IMR-90 (cell line): ENCODE measurements around the gene SYNGR4. TPM values are rescaled to one million over a fixed set of nuclear protein-coding genes. Genes with fewer than 3 reads are reported as not detected.

Source experiments
- ATAC-seq: fragments of 200-7000 bp; cut with Tn5 transposase; 2 replicates; pipeline ENCODE4 v1.9.1; 2020; ENCODE audit warnings: low read depth, mild to moderate bottlenecking, moderate library complexity
- BruUV-seq: library from RNA; stranded (reverse); fragments of 400-500 nt; replicated peaks from 2 replicates; lab custom pipeline; 2021; lab: Mats Ljungman, UMichigan
- CTCF ChIA-PET: fragments of 300-600 bp; formaldehyde crosslinking; extraction: SDS; loops from one replicate; lab custom pipeline; 2021; ENCODE audit warnings: antibody characterized with exemption; lab: Yijun Ruan, JAX
- POLR2A ChIA-PET: fragments of 300-600 bp; sonication (Branson Sonifier 250); formaldehyde crosslinking; loops from one replicate; lab custom pipeline; 2022; ENCODE audit warnings: antibody characterized with exemption; ENCODE audit not compliant: unreplicated experiment; lab: Charles Lee
- DNase-seq: peaks from one replicate; pipeline ENCODE4 v3.0.0; 2013
- H2AFZ ChIP-seq: replicated peaks from 2 replicates; pipeline ENCODE3; 2013; ENCODE audit warnings: low read length, mild to moderate bottlenecking; ENCODE audit not compliant: poor library complexity
- H2AK5ac ChIP-seq: 2 replicates; pipeline ENCODE4 v1.6.1; 2013; ENCODE audit warnings: low read depth, low read length, inconsistent platforms
- H2AK9ac ChIP-seq: replicated peaks from 2 replicates; pipeline ENCODE3; 2013; ENCODE audit warnings: mild to moderate bottlenecking, low read depth, low read length, moderate library complexity; ENCODE audit not compliant: poor library complexity
- H2BK120ac ChIP-seq: 2 replicates; pipeline ENCODE4 v1.6.1; 2013; ENCODE audit warnings: low read depth, low read length, inconsistent platforms
- H2BK15ac ChIP-seq: 3 replicates; pipeline ENCODE4 v1.6.1; 2013; ENCODE audit warnings: low read depth, low read length, inconsistent platforms
- H2BK20ac ChIP-seq: 2 replicates; pipeline ENCODE4 v1.6.1; 2013; ENCODE audit warnings: low read depth, mild to moderate bottlenecking, inconsistent platforms, low read length, moderate library complexity
- H2BK5ac ChIP-seq: 2 replicates; pipeline ENCODE4 v1.6.1; 2013; ENCODE audit warnings: mild to moderate bottlenecking, low read depth, low read length, inconsistent platforms; ENCODE audit not compliant: poor library complexity, severe bottlenecking
- H3K14ac ChIP-seq: replicated peaks from 2 replicates; pipeline ENCODE4 v1.6.1; 2013; ENCODE audit warnings: low read depth, low read length, inconsistent platforms
- H3K18ac ChIP-seq: 2 replicates; pipeline ENCODE4 v1.6.1; 2013; ENCODE audit warnings: low read depth, low read length, control low read depth
- H3K23ac ChIP-seq: 2 replicates; pipeline ENCODE4 v1.6.1; 2013; ENCODE audit warnings: low read depth, low read length, inconsistent platforms
- H3K27ac ChIP-seq: 2 replicates; pipeline ENCODE4 v1.5.1; 2013; ENCODE audit warnings: mild to moderate bottlenecking, control low read depth, low read length; ENCODE audit not compliant: insufficient read depth
- H3K27me3 ChIP-seq: 2 replicates; pipeline ENCODE4 v1.6.1; 2013; ENCODE audit warnings: low read length; ENCODE audit not compliant: control insufficient read depth, insufficient read depth
- H3K36me3 ChIP-seq: 2 replicates; pipeline ENCODE4 v1.6.1; 2013; ENCODE audit warnings: low read length, mixed read lengths; ENCODE audit not compliant: control insufficient read depth, insufficient read depth
- H3K4ac ChIP-seq: 2 replicates; pipeline ENCODE4 v1.6.1; 2013; ENCODE audit warnings: low read depth, low read length, inconsistent platforms
- H3K4me1 ChIP-seq: 2 replicates; pipeline ENCODE4 v1.6.1; 2013; ENCODE audit warnings: low read length, mixed read lengths; ENCODE audit not compliant: control insufficient read depth, insufficient read depth
- H3K4me2 ChIP-seq: 2 replicates; pipeline ENCODE4 v1.6.1; 2013; ENCODE audit warnings: low read depth, mild to moderate bottlenecking, control low read depth, low read length, moderate library complexity
- H3K4me3 ChIP-seq: 2 replicates; pipeline ENCODE4 v1.5.1; 2013; ENCODE audit warnings: low read depth, mild to moderate bottlenecking, control low read depth, low read length, moderate library complexity; ENCODE audit not compliant: insufficient read depth
- H3K56ac ChIP-seq: 2 replicates; pipeline ENCODE4 v1.6.1; 2013; ENCODE audit warnings: low read length, inconsistent platforms; ENCODE audit not compliant: insufficient read depth; ENCODE audit errors: extremely low read depth
- H3K79me1 ChIP-seq, 2 experiments: 2 replicates each; pipeline ENCODE4 v1.6.1; 2013; ENCODE audit warnings: low read length in 2 of 2, inconsistent platforms in 1 of 2, low read depth in 1 of 2
- H3K9ac ChIP-seq: 2 replicates; pipeline ENCODE4 v1.6.1; 2013; ENCODE audit warnings: low read depth, low read length, control low read depth
- H3K9me1 ChIP-seq: 2 replicates; pipeline ENCODE4 v1.6.1; 2013; ENCODE audit warnings: low read length, inconsistent platforms; ENCODE audit not compliant: insufficient read depth
- H3K9me3 ChIP-seq: 2 replicates; pipeline ENCODE4 v1.6.1; 2013; ENCODE audit warnings: low read length; ENCODE audit not compliant: control insufficient read depth, insufficient read depth
- H4K20me1 ChIP-seq: 2 replicates; pipeline ENCODE4 v1.6.1; 2013; ENCODE audit warnings: low read length, inconsistent platforms; ENCODE audit not compliant: insufficient read depth
- H4K5ac ChIP-seq: 2 replicates; pipeline ENCODE4 v1.6.1; 2013; ENCODE audit warnings: mild to moderate bottlenecking, low read depth, low read length, control low read depth
- H4K8ac ChIP-seq, 2 experiments: 2 replicates each; pipeline ENCODE4 v1.6.1; 2013; ENCODE audit warnings: low read depth in 2 of 2, low read length in 2 of 2, control low read depth in 1 of 2, inconsistent platforms in 1 of 2
- H4K91ac ChIP-seq: 2 replicates; pipeline ENCODE4 v1.6.1; 2013; ENCODE audit warnings: low read depth, low read length, inconsistent platforms; ENCODE audit not compliant: insufficient read depth
- BHLHE40 ChIP-seq: fragments of 150-350 bp; IDR thresholded peaks from 2 replicates; pipeline ENCODE4 v1.6.1; 2016; ENCODE audit warnings: mild to moderate bottlenecking, low read depth, low read length
- CEBPB ChIP-seq: IDR thresholded peaks from 2 replicates; pipeline ENCODE4 v1.6.1; 2012; ENCODE audit warnings: low read depth, low read length, improper control_type of control experiment
- CHD1 ChIP-seq: IDR thresholded peaks from 2 replicates; pipeline ENCODE4 v1.6.1; 2012; ENCODE audit warnings: low read depth, low read length, improper control_type of control experiment
- CTCF ChIP-seq: conservative IDR thresholded peaks from 2 replicates; pipeline ENCODE4 v1.5.1; 2012; ENCODE audit warnings: mild to moderate bottlenecking, low read depth, low read length, improper control_type of control experiment
- FOS ChIP-seq: fragments of 150-350 bp; IDR thresholded peaks from 2 replicates; pipeline ENCODE4 v1.6.1; 2016; ENCODE audit warnings: low read depth, low read length
- MAFK ChIP-seq: IDR thresholded peaks from 2 replicates; pipeline ENCODE4 v1.6.1; 2012; ENCODE audit warnings: low read depth, low read length, improper control_type of control experiment
- MAZ ChIP-seq: IDR thresholded peaks from 2 replicates; pipeline ENCODE4 v1.6.1; 2012; ENCODE audit warnings: low read depth, mild to moderate bottlenecking, low read length, improper control_type of control experiment, moderate library complexity, borderline replicate concordance
- MXI1 ChIP-seq: IDR thresholded peaks from 2 replicates; pipeline ENCODE4 v1.6.1; 2012; ENCODE audit warnings: low read depth, mild to moderate bottlenecking, low read length, moderate library complexity, borderline replicate concordance
- NFE2L2 ChIP-seq: fragments of 150-350 bp; IDR thresholded peaks from 2 replicates; pipeline ENCODE4 v1.6.1; 2016; ENCODE audit warnings: low read depth, mild to moderate bottlenecking, low read length
- POLR2A ChIP-seq: IDR thresholded peaks from 2 replicates; pipeline ENCODE4 v1.6.1; 2012; ENCODE audit warnings: mild to moderate bottlenecking, low read depth, low read length
- RAD21 ChIP-seq: IDR thresholded peaks from 2 replicates; pipeline ENCODE4 v1.6.1; 2012; ENCODE audit warnings: low read length, improper control_type of control experiment
- RCOR1 ChIP-seq: IDR thresholded peaks from 2 replicates; pipeline ENCODE4 v1.6.1; 2012; ENCODE audit warnings: mild to moderate bottlenecking, low read length, improper control_type of control experiment; ENCODE audit not compliant: insufficient replicate concordance
- RFX5 ChIP-seq: IDR thresholded peaks from 2 replicates; pipeline ENCODE4 v1.8.0; 2012; ENCODE audit warnings: low read depth, mild to moderate bottlenecking, low read length, moderate library complexity
- SMC3 ChIP-seq: fragments of 150-350 bp; IDR thresholded peaks from 2 replicates; pipeline ENCODE4 v1.6.1; 2016; ENCODE audit warnings: low read depth, mild to moderate bottlenecking, antibody characterized with exemption, low read length, moderate library complexity
- WGBS, 2 experiments: methylation state at CpG; one replicate each; pipeline versions ENCODE4 v1.1.5 to v1.1.7; 2013; ENCODE audit warnings: missing lambda C conversion rate in 2 of 2; ENCODE audit not compliant: insufficient read length in 1 of 2; ENCODE audit errors: extremely low coverage in 2 of 2; 5-methylcytosine and 5-hydroxymethylcytosine counted together
- dilution Hi-C: fragments of 300-500 bp; cut with HindIII; formaldehyde crosslinking; loops from one replicate; pipeline ENCODE4 v1.14.3; 2018; ENCODE audit warnings: low sequenced_read_pairs; ENCODE audit not compliant: unreplicated experiment
- in situ Hi-C: fragments of 300-500 bp; cut with MboI; formaldehyde crosslinking; loops from 3 replicates; pipeline ENCODE4 v1.14.3; 2019; ENCODE audit warnings: low sequenced_read_pairs, inconsistent platforms, mixed read lengths
- intact Hi-C: fragments of 100-400 bp; cut with micrococcal nuclease; formaldehyde crosslinking; loops from 2 replicates; pipeline ENCODE4 v1.10.0; 2022
- polyA plus RNA-seq, 3 experiments: library from polyadenylated mRNA; depleted of rRNA; stranded (reverse); fragments of >200 nt; gene quantifications; 2 replicates each; pipeline ENCODE4 v1.2.3, GENCODE V29; 2012; ENCODE audit warnings: low replicate concordance in 1 of 3
- total RNA-seq: library from RNA; depleted of rRNA; stranded (reverse); fragments of >200 nt; gene quantifications from 2 replicates; pipeline ENCODE4 v1.2.3, GENCODE V29; 2012
- TF ChIP-seq, protein P1 (sequence below): fragments of 150-350 bp; IDR thresholded peaks from 2 replicates; pipeline ENCODE4 v1.6.1; 2016; ENCODE audit warnings: low read depth, mild to moderate bottlenecking, low read length, moderate library complexity, borderline replicate concordance
- TF ChIP-seq, protein P2 (sequence below): fragments of 150-350 bp; IDR thresholded peaks from 2 replicates; pipeline ENCODE4 v1.6.1; 2017; ENCODE audit warnings: mild to moderate bottlenecking, antibody characterized with exemption, low read length, low read depth

SYNGR4 gene
- total and polyA plus RNA-seq, 2 of the 4 experiments (the other 2 are of a cell fraction), result not detected

DNA sequence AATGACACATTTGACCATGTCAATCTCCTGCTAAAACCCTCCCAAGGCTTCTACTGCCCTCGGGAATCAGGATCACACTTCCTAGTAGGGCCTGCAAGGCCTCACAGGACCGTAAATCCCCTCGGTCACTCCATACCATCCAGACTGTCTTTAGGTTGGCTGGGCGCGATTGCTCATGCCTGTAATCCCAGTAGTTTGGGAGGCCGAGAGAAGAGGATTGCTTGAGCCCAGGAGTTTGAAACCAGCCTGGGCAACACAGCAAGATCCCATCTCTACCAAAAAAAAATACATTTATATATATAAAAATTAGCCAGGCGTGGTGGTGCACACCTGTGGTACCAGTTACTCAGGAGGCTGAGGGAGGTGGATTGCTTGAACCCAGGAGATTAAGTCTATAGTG lies 15.4 kb upstream of the SYNGR4 start:
- Histone ChIP-seq H2BK5ac (no peak overlapping the region), H3K9ac (no peak overlapping the region), H3K79me1 (no peaks in the 10 kb centered on the region), H3K9me1 (no peaks in the 10 kb centered on the region; the same call in 1 of the 2 replicates), H2BK120ac (no peak overlapping the region), H3K56ac (no peak overlapping the region), H3K9me3 (no peaks in the 10 kb centered on the region), H3K27me3 (no peaks in the 10 kb centered on the region), H2AK9ac (no peak overlapping the region), H3K23ac (no peak overlapping the region), H3K18ac (no peak overlapping the region), H2BK20ac (no peak overlapping the region), H2BK15ac (no peak overlapping the region), H4K91ac (no peak overlapping the region), H2AFZ (no peak overlapping the region), H3K4me3 (no peak overlapping the region), H2AK5ac (no peak overlapping the region), H3K4me1 (no peaks in the 10 kb centered on the region), H4K5ac (no peak overlapping the region), H4K8ac (no peak overlapping the region), H3K14ac (no peak overlapping the region), H3K27ac (no peak overlapping the region), H3K4ac (no peak overlapping the region), H3K4me2 (no peak overlapping the region), H3K36me3 (no peaks in the 10 kb centered on the region), H4K20me1 (no peaks in the 10 kb centered on the region)
- TF ChIP-seq RFX5 (no peak), FOS (no peak), CTCF (no peak), RAD21 (no peak), BHLHE40 (no peak), POLR2A (no peak), SMC3 (no peak), CHD1 (no peak), MAFK (no peak), CEBPB (no peak), NFE2L2 (no peak), MXI1 (no peak), RCOR1 (no peak), MAZ (no peak)
- TF ChIP-seq, protein P1, sequence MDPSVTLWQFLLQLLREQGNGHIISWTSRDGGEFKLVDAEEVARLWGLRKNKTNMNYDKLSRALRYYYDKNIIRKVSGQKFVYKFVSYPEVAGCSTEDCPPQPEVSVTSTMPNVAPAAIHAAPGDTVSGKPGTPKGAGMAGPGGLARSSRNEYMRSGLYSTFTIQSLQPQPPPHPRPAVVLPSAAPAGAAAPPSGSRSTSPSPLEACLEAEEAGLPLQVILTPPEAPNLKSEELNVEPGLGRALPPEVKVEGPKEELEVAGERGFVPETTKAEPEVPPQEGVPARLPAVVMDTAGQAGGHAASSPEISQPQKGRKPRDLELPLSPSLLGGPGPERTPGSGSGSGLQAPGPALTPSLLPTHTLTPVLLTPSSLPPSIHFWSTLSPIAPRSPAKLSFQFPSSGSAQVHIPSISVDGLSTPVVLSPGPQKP, result no peak
- TF ChIP-seq, protein P2, sequence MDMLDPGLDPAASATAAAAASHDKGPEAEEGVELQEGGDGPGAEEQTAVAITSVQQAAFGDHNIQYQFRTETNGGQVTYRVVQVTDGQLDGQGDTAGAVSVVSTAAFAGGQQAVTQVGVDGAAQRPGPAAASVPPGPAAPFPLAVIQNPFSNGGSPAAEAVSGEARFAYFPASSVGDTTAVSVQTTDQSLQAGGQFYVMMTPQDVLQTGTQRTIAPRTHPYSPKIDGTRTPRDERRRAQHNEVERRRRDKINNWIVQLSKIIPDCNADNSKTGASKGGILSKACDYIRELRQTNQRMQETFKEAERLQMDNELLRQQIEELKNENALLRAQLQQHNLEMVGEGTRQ, result no peak
- dilution Hi-C loops, result no loop called here
- POLR2A ChIA-PET, result no interaction called here
- in situ Hi-C loops, result no loop called here
- BruUV-seq, result no TSS peak
- CTCF ChIA-PET, result interaction anchor here (1.5 kb wide), 1 partner anchor 14 kb away, joined by 4 read pairs; no protein-coding TSS in a partner anchor
- DNase-seq (no peak), ATAC-seq (no peak)
- intact Hi-C loops, result no loop called here
- no CpG with 5 or more reads among the region's 7 CpGs for WGBS, 2 experiments
